Activated CD8-positive, alpha-beta memory T cell treated with anti-CD3 and anti-CD28 coated beads, Interleukin-2, amount 10 ng/mL, durations not matched to agents 7 days and 5 days (primary cell): ENCODE measurements around the gene AMFR. TPM values are rescaled to one million over a fixed set of nuclear protein-coding genes. Genes with fewer than 3 reads are reported as not detected.

Source experiments
- ATAC-seq: fragments of 150-1000 bp; cut with Tn5 transposase; one replicate; pipeline ENCODE4 v1.10.0; 2021; ENCODE audit warnings: moderate library complexity
- CTCF ChIA-PET: fragments of 350-600 bp; sonication (Branson Sonifier 250); formaldehyde crosslinking; loops from one replicate; lab custom pipeline; 2021; ENCODE audit warnings: antibody characterized with exemption; lab: Charles Lee
- DNase-seq: peaks from one replicate; pipeline ENCODE4 v3.0.0-alpha.2; 2020
- H3K27ac Mint-ChIP-seq: one replicate; pipeline ENCODE4 v1.8.0; 2021; ENCODE audit warnings: mild to moderate bottlenecking, mixed read lengths
- H3K27me3 Mint-ChIP-seq: one replicate; pipeline ENCODE4 v1.8.0; 2021; ENCODE audit warnings: mixed read lengths
- H3K36me3 Mint-ChIP-seq: one replicate; pipeline ENCODE4 v1.8.0; 2021; ENCODE audit warnings: mild to moderate bottlenecking, mixed read lengths
- H3K4me1 Mint-ChIP-seq: one replicate; pipeline ENCODE4 v1.8.0; 2021; ENCODE audit warnings: mixed read lengths
- H3K4me3 Mint-ChIP-seq: one replicate; pipeline ENCODE4 v1.8.0; 2021; ENCODE audit warnings: mild to moderate bottlenecking, moderate library complexity, mixed read lengths
- H3K9me3 Mint-ChIP-seq: one replicate; pipeline ENCODE4 v1.8.0; 2022; ENCODE audit warnings: low read depth, mixed read lengths
- total RNA-seq, 2 experiments: library from RNA; stranded (reverse); gene quantifications; one replicate each; pipeline ENCODE4 v1.2.3, GENCODE V29; 2021

The AMFR gene
- total RNA-seq, 2 experiments from 2014 or later = 48.9 to 54.2 TPM

DNA sequence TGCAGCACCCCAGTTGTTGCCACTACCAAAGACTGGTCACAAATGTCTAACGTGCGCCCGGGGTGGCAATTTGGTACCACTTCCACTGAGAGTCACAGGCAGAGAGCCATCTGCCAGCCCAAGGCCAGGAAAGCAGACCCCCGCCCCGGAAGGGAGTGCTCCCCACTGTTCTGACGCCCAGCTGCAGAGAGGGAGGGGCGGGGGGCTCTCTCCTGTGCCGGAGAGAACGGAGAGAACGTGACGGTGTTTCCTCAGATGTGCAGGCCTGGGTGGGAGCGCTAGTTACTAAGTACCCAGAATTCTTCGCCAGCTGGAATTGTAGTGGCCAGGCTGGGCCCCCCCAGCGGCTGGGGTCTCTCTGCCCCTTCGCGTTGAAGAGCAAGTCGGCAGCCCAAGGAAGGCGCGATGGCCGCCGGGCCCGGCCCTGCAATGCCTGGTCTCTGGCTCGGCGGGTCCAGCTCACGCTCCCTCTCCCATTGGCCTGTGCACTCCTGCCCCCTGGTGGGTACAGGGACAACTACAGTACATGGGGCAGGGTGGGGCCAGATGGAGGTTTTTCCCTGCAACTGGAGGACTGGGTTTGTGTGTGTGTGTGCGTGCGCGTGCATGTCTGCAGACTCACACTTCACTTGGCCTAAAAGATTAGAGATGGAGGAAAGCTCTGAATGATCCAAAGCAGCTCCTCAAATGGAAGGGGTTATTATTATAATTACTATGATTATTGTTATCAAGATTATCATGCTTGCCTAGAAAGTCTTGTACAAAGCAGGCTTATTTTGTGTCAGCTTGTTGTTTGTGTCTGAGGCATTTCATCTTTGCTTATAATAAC lies 107.1 kb downstream of the AMFR start:
- H3K4me1 Mint-ChIP-seq = no peaks in the 10 kb centered on the region
- H3K9me3 Mint-ChIP-seq = no peaks in the 10 kb centered on the region
- no peak overlapping the region for H3K4me3 Mint-ChIP-seq
- CTCF ChIA-PET = interaction anchor here (0.6 to 3.5 kb wide), 33 partner anchors 9 to 853 kb away, joined by 3 to 36 read pairs (median 4); partner anchors contain the start of gene GNAO1
- DNase-seq = peak; percentile 81
- peak; percentile 98 for ATAC-seq
- H3K27ac Mint-ChIP-seq = no peak overlapping the region
- peaks cover 7% of the 10 kb centered on the region for H3K27me3 Mint-ChIP-seq
- no peaks in the 10 kb centered on the region for H3K36me3 Mint-ChIP-seq

DNA sequence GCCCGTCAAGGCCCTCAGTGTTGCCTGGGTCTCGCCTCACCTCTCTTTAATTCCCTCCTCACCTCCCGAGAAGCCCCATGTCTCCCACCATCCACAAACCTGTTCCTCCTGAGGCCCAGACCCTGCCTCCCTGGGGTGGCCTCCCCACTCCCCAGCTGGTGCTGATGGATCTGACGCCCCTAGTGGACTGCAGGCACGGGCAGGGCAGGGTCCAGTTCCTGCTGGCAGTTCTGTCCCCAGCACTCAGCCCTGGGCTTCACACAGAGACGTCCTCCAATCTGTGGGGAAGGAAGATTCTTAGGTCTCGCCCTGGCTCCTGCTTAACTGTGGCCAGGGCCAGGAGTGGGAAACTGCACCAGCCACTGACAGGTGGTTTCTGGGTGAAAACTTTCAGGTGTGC lies 108.8 kb downstream of the AMFR start:
- no peaks in the 10 kb centered on the region for H3K36me3 Mint-ChIP-seq
- no peak overlapping the region for H3K27ac Mint-ChIP-seq
- CTCF ChIA-PET = interaction anchor here (2.9 to 3.5 kb wide), 2 partner anchors 13 to 372 kb away, joined by 13 to 36 read pairs; no protein-coding TSS in a partner anchor
- H3K4me3 Mint-ChIP-seq = no peak overlapping the region
- DNase-seq = no peak
- no peak for ATAC-seq
- H3K27me3 Mint-ChIP-seq = peaks cover 7% of the 10 kb centered on the region
- H3K9me3 Mint-ChIP-seq = no peaks in the 10 kb centered on the region
- no peaks in the 10 kb centered on the region for H3K4me1 Mint-ChIP-seq

DNA sequence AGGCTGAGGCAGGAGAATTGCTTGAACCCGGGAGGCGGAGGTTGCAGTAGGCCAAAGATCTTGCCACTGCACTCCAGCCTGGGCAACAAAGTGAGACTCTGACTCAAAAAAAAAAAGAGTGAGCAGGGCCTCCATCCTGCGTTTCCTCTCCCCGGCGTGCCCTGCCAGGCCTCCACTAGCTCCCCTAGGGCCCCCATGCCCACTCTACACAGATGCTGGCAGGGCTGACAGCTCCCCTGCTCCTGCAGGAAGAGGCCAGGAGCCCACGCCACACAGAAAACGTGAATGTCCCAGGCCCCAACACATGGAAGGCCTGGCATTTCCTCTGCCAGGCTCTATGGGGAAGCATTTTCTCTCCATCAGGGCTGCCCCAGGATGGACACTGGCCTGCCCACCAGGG lies 109.4 kb downstream of the AMFR start:
- no peak overlapping the region for H3K4me3 Mint-ChIP-seq
- no peak overlapping the region for H3K27ac Mint-ChIP-seq
- CTCF ChIA-PET = no interaction called here
- H3K36me3 Mint-ChIP-seq = no peaks in the 10 kb centered on the region
- ATAC-seq (no peak), DNase-seq (no peak)
- no peaks in the 10 kb centered on the region for H3K4me1 Mint-ChIP-seq
- no peaks in the 10 kb centered on the region for H3K9me3 Mint-ChIP-seq
- peaks cover 7% of the 10 kb centered on the region for H3K27me3 Mint-ChIP-seq

DNA sequence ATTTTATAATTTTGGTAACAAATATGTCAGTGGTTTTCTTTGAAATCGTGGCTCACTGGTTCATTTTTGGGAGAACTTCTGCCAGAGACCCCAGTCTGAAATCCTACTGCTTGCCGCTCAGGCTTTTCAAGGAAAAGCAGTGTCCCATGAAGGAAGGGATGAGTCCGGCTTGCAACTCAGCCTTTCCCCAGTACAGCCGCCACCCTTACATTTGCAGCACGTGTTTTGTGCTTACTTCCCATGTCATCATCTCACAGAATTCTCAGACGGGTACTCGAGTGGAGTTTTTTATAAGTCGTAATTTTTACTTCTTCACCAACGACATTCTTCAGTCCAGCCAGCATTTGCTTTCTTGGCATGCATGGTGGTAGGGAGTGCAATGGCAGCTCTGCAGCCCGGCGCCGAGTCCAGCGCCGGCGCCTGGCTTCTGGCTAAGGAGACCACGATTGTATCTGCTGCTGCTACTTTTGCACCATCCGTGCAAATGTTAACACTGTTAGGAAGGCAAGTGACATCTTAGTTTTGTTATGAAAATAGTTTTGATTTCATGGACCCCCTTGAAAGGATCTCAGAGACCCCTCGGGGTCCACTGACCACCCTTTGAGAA lies 111.0 kb downstream of the AMFR start:
- ATAC-seq (no peak), DNase-seq (no peak)
- CTCF ChIA-PET = interaction anchor here (0.8 kb wide), 1 partner anchor 370 kb away, joined by 4 read pairs; no protein-coding TSS in a partner anchor
- no peaks in the 10 kb centered on the region for H3K36me3 Mint-ChIP-seq
- H3K4me3 Mint-ChIP-seq = no peak overlapping the region
- peaks cover 7% of the 10 kb centered on the region for H3K27me3 Mint-ChIP-seq
- H3K4me1 Mint-ChIP-seq = no peaks in the 10 kb centered on the region
- no peak overlapping the region for H3K27ac Mint-ChIP-seq
- no peaks in the 10 kb centered on the region for H3K9me3 Mint-ChIP-seq

DNA sequence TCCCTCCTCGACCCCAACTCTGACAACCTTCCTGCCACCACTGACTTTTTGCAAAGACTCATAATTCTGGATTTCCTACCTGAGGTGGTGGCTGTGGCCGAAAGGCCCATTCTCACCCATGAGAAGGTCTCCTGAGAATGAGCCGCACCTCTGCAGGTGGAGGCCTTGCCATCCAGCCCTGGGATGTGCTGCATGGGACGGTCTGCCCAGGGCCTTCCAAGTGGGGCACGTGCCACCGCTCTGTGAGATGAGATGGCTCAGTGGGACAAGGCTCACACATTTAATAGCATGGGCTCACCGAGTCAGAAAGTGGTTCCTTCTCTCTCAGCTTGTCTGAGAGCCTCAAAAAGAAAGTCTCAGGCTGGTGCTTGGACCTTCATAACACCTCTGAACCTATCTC lies 112.8 kb downstream of the AMFR start:
- no peaks in the 10 kb centered on the region for H3K36me3 Mint-ChIP-seq
- no peak for DNase-seq
- H3K27ac Mint-ChIP-seq = no peak overlapping the region
- CTCF ChIA-PET = no interaction called here
- H3K27me3 Mint-ChIP-seq = peaks cover 6% of the 10 kb centered on the region
- no peak for ATAC-seq
- H3K4me1 Mint-ChIP-seq = no peaks in the 10 kb centered on the region
- H3K9me3 Mint-ChIP-seq = no peaks in the 10 kb centered on the region
- H3K4me3 Mint-ChIP-seq = no peak overlapping the region

DNA sequence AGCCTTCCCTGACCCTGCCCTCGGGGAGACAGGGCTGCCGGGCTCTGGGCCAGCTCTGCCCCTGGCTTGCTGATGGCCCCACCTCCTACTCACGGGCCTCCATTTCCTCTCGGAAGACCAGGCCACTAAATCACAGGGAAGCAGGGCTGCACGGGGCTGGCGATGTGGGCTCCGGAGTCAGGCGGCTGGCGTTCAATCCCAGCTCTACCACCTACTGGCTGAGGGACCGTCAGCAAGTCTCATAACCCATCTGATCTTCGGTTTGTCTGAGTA lies 113.4 kb downstream of the AMFR start:
- peaks cover 3% of the 10 kb centered on the region for H3K27me3 Mint-ChIP-seq
- DNase-seq (no peak), ATAC-seq (no peak)
- H3K9me3 Mint-ChIP-seq = no peaks in the 10 kb centered on the region
- H3K4me3 Mint-ChIP-seq = no peak overlapping the region
- CTCF ChIA-PET = no interaction called here
- no peaks in the 10 kb centered on the region for H3K4me1 Mint-ChIP-seq
- H3K36me3 Mint-ChIP-seq = no peaks in the 10 kb centered on the region
- H3K27ac Mint-ChIP-seq = no peak overlapping the region

Other genes starting within 250 kb of the AMFR start
- gene GNAO1, start 234.1 kb downstream of the AMFR start, total RNA-seq = 1 to 10 TPM; 1.5 to 4.3 TPM
- gene NUDT21, start 25.8 kb upstream of the AMFR start, total RNA-seq = 100 to 1,000 TPM; 242 to 279 TPM
- gene OGFOD1, start 26.0 kb upstream of the AMFR start, total RNA-seq = 10 to 100 TPM; 41.9 to 63.1 TPM
- 1 to 10 TPM; 6.2 to 8.2 TPM for gene BBS2, start 94.5 kb upstream of the AMFR start, total RNA-seq
- not detected for gene MT4, start 139.5 kb upstream of the AMFR start, total RNA-seq
- 1 to 10 TPM in 1 of 2 experiments, not detected in 1; 3.6 TPM for gene MT3, start 164.0 kb upstream of the AMFR start, total RNA-seq
- 100 to 1,000 TPM; 121 to 125 TPM for gene MT2A, start 183.0 kb upstream of the AMFR start, total RNA-seq
- 10 to 100 TPM; 41.2 to 54.1 TPM for gene MT1E, start 200.2 kb upstream of the AMFR start, total RNA-seq
- not detected for gene MT1M, start 207.1 kb upstream of the AMFR start, total RNA-seq
- gene MT1A, start 213.1 kb upstream of the AMFR start, total RNA-seq = under 1 TPM in 1 of 2 experiments, not detected in 1; 0.91 TPM
- gene MT1B, start 226.3 kb upstream of the AMFR start, total RNA-seq = not detected
- gene MT1F, start 232.4 kb upstream of the AMFR start, total RNA-seq = 10 to 100 TPM; 11.4 to 20.6 TPM
- 1 to 10 TPM; 2.8 to 3.4 TPM for gene MT1G, start 242.5 kb upstream of the AMFR start, total RNA-seq
- gene MT1H, start 244.3 kb upstream of the AMFR start, total RNA-seq = not detected